Aorta (tissue), 5 donors: ENCODE data around the gene JARID2. TPM values are rescaled to one million over a fixed set of nuclear protein-coding genes. Genes with fewer than 3 reads are reported as not detected.

Experiments
- ATAC-seq: fragments of 200-7000 bp; cut with Tn5 transposase; one replicate; pipeline ENCODE4 v1.9.1; 2022; ENCODE audit warnings: moderate library complexity; ENCODE audit not compliant: low FRiP score
- DNase-seq, 2 donors: peaks; one replicate each; pipeline ENCODE4 v3.0.0-alpha.2; 2020
- H3K27ac ChIP-seq, 2 donors: one replicate each; pipeline ENCODE4 v1.5.1; 2013; ENCODE audit warnings: low read length in 2 of 2, mild to moderate bottlenecking in 2 of 2, moderate library complexity in 2 of 2, control low read depth in 1 of 2, inconsistent platforms in 1 of 2, low read depth in 1 of 2
- H3K27me3 ChIP-seq, 2 donors: one replicate each; pipeline ENCODE4 v1.6.1; 2013; ENCODE audit warnings: control low read depth in 1 of 2, low read length in 1 of 2, mild to moderate bottlenecking in 1 of 2, moderate library complexity in 1 of 2; ENCODE audit not compliant: insufficient read depth in 2 of 2, control insufficient read depth in 1 of 2
- H3K36me3 ChIP-seq, 2 donors: one replicate each; pipeline ENCODE4 v1.6.1; 2013; ENCODE audit warnings: control low read depth in 1 of 2, low read length in 1 of 2, mild to moderate bottlenecking in 1 of 2; ENCODE audit not compliant: insufficient read depth in 2 of 2, control insufficient read depth in 1 of 2
- H3K4me1 ChIP-seq, 2 donors: one replicate each; pipeline ENCODE4 v1.6.1; 2013; ENCODE audit warnings: low read length in 2 of 2, control low read depth in 1 of 2, mild to moderate bottlenecking in 1 of 2, moderate library complexity in 1 of 2; ENCODE audit not compliant: insufficient read depth in 2 of 2, control insufficient read depth in 1 of 2
- H3K4me3 ChIP-seq, 2 donors: one replicate each; pipeline ENCODE4 v1.5.1; 2013; ENCODE audit warnings: low read length in 2 of 2, control low read depth in 1 of 2, mild to moderate bottlenecking in 1 of 2
- H3K9me3 ChIP-seq: one replicate; pipeline ENCODE4 v1.6.1; 2013; ENCODE audit warnings: mild to moderate bottlenecking, low read length; ENCODE audit not compliant: control insufficient read depth
- WGBS, 2 donors: extraction: QIAGEN DNeasy Blood & Tissue Kit; methylation state at CpG; one replicate each; pipeline ENCODE4 v1.1.7; 2013; 5-methylcytosine and 5-hydroxymethylcytosine counted together
- intact Hi-C, 2 donors: fragments of 100-400 bp; cut with DNase I; formaldehyde crosslinking; loops; one replicate each; pipeline versions ENCODE4 v1.14.2 to v1.15.0; 2022
- polyA plus RNA-seq, 2 donors: library from polyadenylated mRNA; stranded (reverse); fragments of 200-250 nt; gene quantifications; one replicate each; pipeline ENCODE4 v1.2.3, GENCODE V29; 2013
- total RNA-seq, 2 donors: library from RNA; stranded (reverse); fragmentation: NEBNext Ultra II Directional; extraction: Animal tissue kit (Norgen Biotek cat#: 25700); gene quantifications; one replicate each; pipeline ENCODE4 v1.2.1, GENCODE V29; 2021
- donor health status: healthy with polysubstance abuse.
- donor health status: Bipolar disorder and iron deficiency.
- donor health status: DM: no; HTN: no; CAD: no.
- donor health status: DM: no; HTN: no; CAD: no.
- donor health status: DM: yes; HTN: yes; CAD: no.

JARID2 gene
- total and polyA plus RNA-seq, 4 donors, result 0.88 to 13.0 (median 7.1) TPM

DNA sequence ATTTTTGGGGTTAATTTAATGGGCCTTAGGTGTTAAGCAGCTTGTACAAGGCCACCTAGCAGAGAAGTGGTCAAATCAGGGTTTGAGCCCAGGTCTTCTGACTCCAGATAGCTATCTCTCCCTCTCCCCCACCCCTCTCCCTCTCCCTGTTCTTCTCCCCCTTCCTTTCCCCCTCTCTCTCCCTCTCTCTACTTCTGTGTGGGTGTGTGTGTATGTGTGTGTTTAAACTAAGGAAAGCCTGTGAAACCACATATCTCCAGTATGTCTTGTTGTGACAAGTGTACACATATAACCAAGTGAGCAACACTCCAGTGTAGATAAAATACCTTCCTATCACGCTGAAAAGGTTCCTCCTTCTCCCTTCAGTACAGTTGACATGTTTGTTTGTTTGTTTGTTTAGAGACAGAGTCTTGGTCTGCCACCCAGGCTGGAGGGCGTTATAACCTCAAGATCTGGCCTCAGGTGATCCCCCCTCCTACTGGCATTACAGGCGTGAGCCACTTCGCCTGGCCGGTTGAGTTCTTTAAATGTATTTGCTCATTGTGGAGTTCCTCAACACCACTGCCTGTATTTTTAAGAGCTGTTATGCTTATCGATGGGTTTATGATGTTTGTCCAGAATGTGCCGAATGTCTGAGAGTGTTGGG, 140.4 kb downstream of the JARID2 start:
- no peaks in the 10 kb centered on the region for H3K36me3 ChIP-seq
- intact Hi-C loops, result no loop called here
- no peaks in the 10 kb centered on the region for H3K9me3 ChIP-seq
- H3K4me1 ChIP-seq, result no peaks in the 10 kb centered on the region
- H3K27ac ChIP-seq, result no peak overlapping the region
- WGBS, 2 donors, result 88 to 93% methylated on average over 7 of the region's 7 CpGs
- no peak overlapping the region for H3K4me3 ChIP-seq
- ATAC-seq (no peak), DNase-seq (no peak)
- H3K27me3 ChIP-seq, result no peaks in the 10 kb centered on the region

DNA sequence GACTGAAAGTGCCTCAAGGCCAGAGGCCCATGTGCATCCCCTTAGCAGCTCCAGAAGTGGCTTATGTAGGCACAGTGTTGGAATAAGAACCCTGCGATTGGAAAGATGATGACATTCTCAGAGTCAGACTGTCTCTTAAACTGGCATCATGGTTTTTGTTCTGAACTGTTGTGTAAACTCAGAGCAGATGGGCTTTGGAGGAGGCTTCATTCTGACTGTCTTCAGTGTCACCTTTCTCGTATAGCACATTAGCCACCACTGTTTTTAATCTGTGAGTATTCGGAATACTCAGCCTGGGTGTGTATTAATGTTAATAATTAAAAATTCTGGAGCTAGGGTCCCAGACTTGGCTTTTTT, 140.9 kb downstream of the JARID2 start:
- intact Hi-C loops, result no loop called here
- no peak for DNase-seq
- no peaks in the 10 kb centered on the region for H3K27me3 ChIP-seq
- H3K9me3 ChIP-seq, result no peaks in the 10 kb centered on the region
- H3K36me3 ChIP-seq, result no peaks in the 10 kb centered on the region
- 95 to 97% methylated on average over 3 of the region's 3 CpGs for WGBS, 2 donors
- no peaks in the 10 kb centered on the region for H3K4me1 ChIP-seq
- no peak overlapping the region for H3K27ac ChIP-seq
- no peak for ATAC-seq
- no peak overlapping the region for H3K4me3 ChIP-seq

DNA sequence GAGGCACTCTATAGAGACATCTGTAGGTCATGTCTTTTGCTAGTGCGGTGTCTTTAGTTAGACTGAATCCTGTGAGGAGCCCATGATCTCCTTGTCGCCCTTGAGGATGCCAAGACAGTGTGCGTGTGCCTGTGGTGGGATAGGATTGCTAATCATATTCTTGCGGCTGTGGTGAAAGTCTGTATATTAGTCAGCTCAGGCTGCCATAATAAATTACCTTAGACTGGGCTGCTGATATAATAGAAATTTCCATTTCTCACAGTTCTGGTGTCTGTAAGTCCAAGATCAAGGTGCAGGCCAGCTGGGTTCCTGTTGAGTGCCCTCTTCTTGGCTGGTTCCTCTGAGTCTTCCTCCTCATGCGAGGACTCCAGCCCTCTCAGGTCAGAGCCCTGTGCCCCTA, 141.2 kb downstream of the JARID2 start:
- intact Hi-C loops, result no loop called here
- H3K9me3 ChIP-seq, result no peaks in the 10 kb centered on the region
- no peak overlapping the region for H3K4me3 ChIP-seq
- WGBS, 2 donors, result 79 to 97% methylated on average over 5 of the region's 5 CpGs
- no peaks in the 10 kb centered on the region for H3K36me3 ChIP-seq
- DNase-seq (no peak), ATAC-seq (no peak)
- no peak overlapping the region for H3K27ac ChIP-seq
- H3K4me1 ChIP-seq, result no peaks in the 10 kb centered on the region
- no peaks in the 10 kb centered on the region for H3K27me3 ChIP-seq

DNA sequence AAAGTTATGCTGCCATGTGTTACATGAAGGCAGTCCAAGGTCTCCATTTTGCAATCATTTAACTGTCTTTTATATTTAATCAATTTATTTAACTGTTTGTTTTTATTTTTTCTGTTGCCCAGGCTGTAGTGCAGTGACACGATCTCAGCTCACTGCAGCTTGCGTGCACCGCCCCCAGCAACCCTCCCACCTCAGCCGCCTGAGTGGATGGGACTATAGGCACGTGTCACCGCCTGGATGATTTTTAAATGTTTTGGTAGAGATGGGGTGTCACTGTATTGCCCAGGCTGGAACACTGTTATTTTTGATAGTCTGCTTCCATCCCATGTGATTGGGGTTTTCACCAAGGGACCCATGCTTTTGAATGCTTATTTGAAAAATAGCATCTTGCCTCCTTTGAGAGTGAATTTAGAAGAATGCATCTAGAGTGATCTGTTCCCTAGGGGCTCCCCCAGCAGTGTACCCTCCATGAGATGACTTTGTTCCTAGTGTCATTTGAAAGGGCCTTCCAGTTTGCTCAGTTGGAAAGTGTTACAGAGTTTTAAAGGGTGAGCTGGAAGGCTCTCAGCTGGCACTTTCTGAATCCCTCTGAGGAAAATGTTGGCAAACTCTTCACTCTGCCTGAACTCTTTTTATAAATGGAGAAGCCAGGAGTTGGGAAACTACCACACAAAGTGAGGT, 143.4 kb downstream of the JARID2 start:
- intact Hi-C loops, result no loop called here
- Histone ChIP-seq H3K4me1 (no peaks in the 10 kb centered on the region), H3K9me3 (no peaks in the 10 kb centered on the region), H3K27ac (no peak overlapping the region), H3K27me3 (no peaks in the 10 kb centered on the region), H3K36me3 (no peaks in the 10 kb centered on the region), H3K4me3 (no peak overlapping the region)
- 69 to 76% methylated on average over 6 of the region's 6 CpGs for whole genome bisulfite sequencing, 2 donors
- DNase-seq, result no peak
- ATAC-seq, result peak; percentile 72

DNA sequence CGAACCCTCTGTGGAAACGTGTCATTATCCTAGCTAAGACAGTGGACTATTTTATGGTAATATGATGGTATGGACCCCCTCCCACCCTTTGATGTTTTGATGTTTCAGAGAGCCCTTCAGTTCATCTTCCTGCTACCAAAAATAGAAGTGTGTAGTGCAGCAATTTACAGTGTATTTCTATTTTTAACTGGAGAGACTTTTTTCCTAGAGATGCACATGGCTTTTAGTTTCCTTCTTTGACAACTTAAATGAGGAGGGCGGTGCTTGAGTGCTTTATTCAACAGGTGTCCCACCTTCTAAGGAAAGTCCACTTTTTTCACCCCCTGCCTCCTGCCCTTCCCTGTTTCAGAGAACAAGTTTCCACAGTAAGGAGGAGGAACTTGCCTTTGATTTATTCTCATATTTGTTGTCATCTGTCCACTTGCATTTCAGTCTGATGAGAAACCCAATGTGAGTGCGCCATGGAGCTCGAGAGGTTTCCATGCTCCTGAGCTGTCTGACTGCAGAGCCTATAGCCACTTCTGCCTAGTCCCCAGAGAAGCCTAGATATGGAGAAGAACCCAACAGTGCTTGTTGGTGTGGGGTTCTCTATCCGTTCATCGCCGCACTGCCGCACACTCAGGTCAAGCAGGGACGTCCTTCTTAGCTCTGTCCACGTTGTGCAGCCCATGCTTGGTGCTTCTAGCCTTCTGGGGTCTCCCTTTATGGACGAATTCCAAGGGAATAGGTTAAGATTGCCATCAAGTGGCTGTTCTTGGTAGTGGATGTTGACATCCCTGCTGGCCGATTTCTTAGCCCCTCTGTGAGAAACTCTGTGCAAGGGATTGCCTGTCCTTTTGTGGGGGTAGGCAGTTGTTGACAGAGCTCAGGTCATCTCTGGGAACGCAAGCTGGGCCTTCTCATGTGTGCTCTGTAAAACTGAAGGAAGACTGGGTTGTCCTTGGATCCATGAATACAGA, 144.2 kb downstream of the JARID2 start:
- Histone ChIP-seq H3K4me1 (no peaks in the 10 kb centered on the region), H3K9me3 (no peaks in the 10 kb centered on the region), H3K4me3 (no peak overlapping the region), H3K36me3 (no peaks in the 10 kb centered on the region), H3K27ac (no peak overlapping the region), H3K27me3 (no peaks in the 10 kb centered on the region)
- intact Hi-C loops, result no loop called here
- DNase-seq, result no peak
- ATAC-seq, result peak; percentile 41
- WGBS, 2 donors, result 38 to 40% methylated on average over 14 of the region's 14 CpGs

DNA sequence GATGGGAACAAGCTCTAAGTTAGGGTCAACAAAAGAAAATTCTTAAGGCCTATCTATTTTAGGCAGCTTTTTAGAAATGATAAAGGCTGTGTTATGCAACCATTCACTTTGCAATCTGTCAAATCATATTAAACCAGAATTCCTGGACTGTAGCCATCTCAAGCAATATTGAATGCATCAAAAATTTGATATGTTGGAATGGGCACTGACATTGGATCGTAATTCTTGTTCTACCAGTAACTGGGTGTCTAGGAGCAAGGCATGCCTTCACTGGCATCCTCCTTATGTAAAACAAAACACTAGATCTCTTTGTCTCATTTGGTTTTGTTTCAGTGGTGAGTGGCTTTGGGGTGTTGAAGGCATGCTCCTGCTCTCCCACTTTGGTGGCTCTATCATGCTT, 145.6 kb downstream of the JARID2 start:
- DNase-seq (no peak), ATAC-seq (no peak)
- WGBS, 2 donors, result 15 to 24% methylated on average over 1 of the region's 1 CpG
- intact Hi-C loops, result no loop called here
- Histone ChIP-seq H3K4me1 (no peaks in the 10 kb centered on the region), H3K9me3 (no peaks in the 10 kb centered on the region), H3K27me3 (no peaks in the 10 kb centered on the region), H3K27ac (no peak overlapping the region), H3K4me3 (no peak overlapping the region), H3K36me3 (no peaks in the 10 kb centered on the region)

DNA sequence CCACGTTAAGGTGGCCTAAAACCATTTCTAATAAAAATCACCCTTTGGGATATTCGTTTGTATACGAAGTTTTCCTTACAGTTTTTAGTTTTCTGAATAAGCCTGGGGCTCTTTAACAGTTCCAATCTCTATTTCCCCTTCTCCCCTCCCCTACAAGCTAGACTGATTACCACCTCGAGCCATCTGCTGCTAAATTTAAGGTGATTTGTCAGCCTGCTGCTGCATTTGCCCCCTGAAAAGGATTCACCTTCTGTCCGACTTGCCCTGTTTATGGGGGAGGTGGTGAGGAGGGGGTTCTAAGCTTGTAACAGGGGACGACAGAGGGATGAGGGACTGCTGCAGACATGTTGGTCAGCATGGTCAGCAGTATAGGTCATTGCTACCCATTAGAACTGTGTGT, 146.3 kb downstream of the JARID2 start:
- Histone ChIP-seq H3K4me1 (no peaks in the 10 kb centered on the region), H3K9me3 (no peaks in the 10 kb centered on the region), H3K27ac (no peak overlapping the region), H3K27me3 (no peaks in the 10 kb centered on the region), H3K4me3 (no peak overlapping the region), H3K36me3 (no peaks in the 10 kb centered on the region)
- intact Hi-C loops, result no loop called here
- DNase-seq (no peak), ATAC-seq (no peak)
- 92 to 94% methylated on average over 6 of the region's 6 CpGs for WGBS, 2 donors

DNA sequence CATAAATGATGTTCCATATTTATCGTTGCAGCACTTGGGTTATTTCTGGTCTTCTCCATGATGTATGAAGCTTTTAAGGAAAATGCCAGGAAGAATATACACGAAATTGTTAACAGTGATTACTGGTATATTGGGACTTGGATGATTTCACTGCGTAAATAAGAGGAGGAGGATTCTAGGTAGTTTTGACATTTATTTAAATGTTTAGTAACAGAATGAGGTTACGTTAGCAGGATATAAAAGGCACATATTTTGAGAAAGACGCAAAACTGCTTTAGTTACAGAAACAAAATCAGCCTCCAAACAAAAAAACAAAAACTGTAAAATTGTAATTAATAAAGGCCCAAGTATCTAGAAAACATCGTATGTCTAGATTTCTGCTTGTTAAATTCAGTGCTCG, 147.7 kb downstream of the JARID2 start:
- WGBS, 2 donors, result 98 to 99% methylated on average over 7 of the region's 7 CpGs
- no peak for ATAC-seq
- intact Hi-C loops, result no loop called here
- Histone ChIP-seq H3K36me3 (no peaks in the 10 kb centered on the region), H3K4me1 (no peaks in the 10 kb centered on the region), H3K27me3 (no peaks in the 10 kb centered on the region), H3K9me3 (no peaks in the 10 kb centered on the region), H3K27ac (no peak overlapping the region), H3K4me3 (no peak overlapping the region)
- no peak for DNase-seq
